NCI-H446 treated with DMSO at 0.1 percent for 48 hours (cell line): ENCODE measurements around the gene TREML4.
"Not testable (repeated sequence)": the region's sequence is repeated elsewhere in the genome, so short reads cannot be mapped to it uniquely, and the experiment has no call there.

ENCODE experiments used
- DNase-seq: peaks from one replicate; lab custom pipeline; 2025; lab: John Stamatoyannopoulos, UW

TREML4 gene

GRCh38 chr6:41228096-41228495 is at the start of gene TREML4:
TSS of gene TREML4 (plus strand) at chr6:41228349. CDS start at chr6:41228428, 79 bp downstream.
- no peak for DNase-seq

GRCh38 chr6:41179163-41179562 is 49.0 kb upstream of the TREML4 start:
- no peak for DNase-seq

- no peak for DNase-seq
Measured at GRCh38 chr6:41181566-41181965, 46.6 kb upstream of the TREML4 start.

- DNase-seq: peak; percentile 31
Measured at GRCh38 chr6:41182069-41183034, 45.8 kb upstream of the TREML4 start.

GRCh38 chr6:41184761-41185160 is 43.4 kb upstream of the TREML4 start:
- DNase-seq: no peak

- DNase-seq: no peak
Measured at GRCh38 chr6:41186031-41186562, 42.1 kb upstream of the TREML4 start.

GRCh38 chr6:41187924-41188886 is 39.9 kb upstream of the TREML4 start:
- DNase-seq: no peak

- DNase-seq: not testable (repeated sequence)
Measured at GRCh38 chr6:41189046-41189445, 39.1 kb upstream of the TREML4 start.

GRCh38 chr6:41189967-41190366 is 38.2 kb upstream of the TREML4 start:
- no peak for DNase-seq

GRCh38 chr6:41190791-41191190 is 37.4 kb upstream of the TREML4 start:
- DNase-seq: no peak

- no peak for DNase-seq
Measured at GRCh38 chr6:41191569-41191968, 36.6 kb upstream of the TREML4 start.

GRCh38 chr6:41193171-41193734 is 34.9 kb upstream of the TREML4 start:
- no peak for DNase-seq

GRCh38 chr6:41193884-41194283 is 34.3 kb upstream of the TREML4 start:
- DNase-seq: no peak

- no peak for DNase-seq
Measured at GRCh38 chr6:41194386-41194785, 33.8 kb upstream of the TREML4 start.

GRCh38 chr6:41197234-41197633 is 30.9 kb upstream of the TREML4 start:
- DNase-seq: no peak

GRCh38 chr6:41199552-41200246 is 28.4 kb upstream of the TREML4 start:
- DNase-seq: no peak

GRCh38 chr6:41200296-41200900 is 27.8 kb upstream of the TREML4 start:
- no peak for DNase-seq

GRCh38 chr6:41200901-41201763 is 27.0 kb upstream of the TREML4 start, which contains the start of gene TREML2:
TSS of gene TREML2 (minus strand) at chr6:41201149. CDS start at chr6:41201008, 141 bp downstream.
- no peak for DNase-seq

- DNase-seq: no peak
Measured at GRCh38 chr6:41201764-41202173, 26.4 kb upstream of the TREML4 start.

- no peak for DNase-seq
Measured at GRCh38 chr6:41204156-41204555, 24.0 kb upstream of the TREML4 start.
